ENCODE results near the gene KITLG.
A peak's percentile ranks its signal among the peaks of the same experiment; 100 is the strongest.

Gene KITLG

GRCh38 chr12:88522961-88523360, 57.3 kb downstream of the KITLG start:
- TF ChIP-seq ZC3H10 (CRISPR knock-in tag; IDR thresholded peaks at IDR 0.05): no peak
- ATAC-seq: no peak

GRCh38 chr12:88520436-88520820, 59.8 kb downstream of the KITLG start:
- ATAC-seq: no peak
- TF ChIP-seq ZFP3 (CRISPR knock-in tag; IDR thresholded peaks at IDR 0.05): no peak
- no peak for TF ChIP-seq PPARA (CRISPR knock-in tag; IDR thresholded peaks at IDR 0.05; ENCODE audit: borderline replicate concordance)

DNA sequence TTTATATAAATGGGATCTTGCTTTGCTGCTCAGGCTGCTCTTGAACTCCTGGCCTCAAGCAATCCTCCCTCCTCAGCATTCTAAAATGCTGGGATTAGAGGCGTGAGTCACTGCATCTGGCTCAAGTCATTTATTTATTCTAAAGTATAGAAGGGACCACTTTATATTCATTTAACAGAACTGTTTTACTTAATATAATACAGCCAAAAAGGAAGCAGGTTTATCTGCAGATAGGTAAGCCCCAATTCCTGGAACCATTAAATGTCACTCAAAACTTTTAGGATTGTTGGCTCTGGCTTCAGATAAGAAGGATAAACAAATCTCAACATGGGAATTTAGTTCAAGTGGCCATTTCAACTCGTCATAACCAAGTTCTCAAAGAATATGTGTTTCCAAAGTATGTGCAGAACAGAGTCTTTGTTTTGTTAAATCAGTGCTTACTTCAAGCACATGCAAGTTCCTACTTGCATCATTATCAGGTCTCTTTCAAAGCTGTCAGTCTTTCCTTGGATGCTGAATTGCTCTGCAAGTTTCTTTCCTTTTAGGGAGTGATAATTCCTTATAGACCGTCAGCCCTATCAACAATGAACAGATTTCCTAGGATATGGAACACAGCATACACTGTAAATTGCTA, 60.4 kb downstream of the KITLG start:
- ATAC-seq: no peak
- TF ChIP-seq TSHZ2 (CRISPR knock-in tag; IDR thresholded peaks at IDR 0.05): no peak
- no peak for TF ChIP-seq ZFP30 (CRISPR knock-in tag; IDR thresholded peaks at IDR 0.05)
- TF ChIP-seq ISL1 (CRISPR knock-in tag; IDR thresholded peaks at IDR 0.05): peak; percentile 65
- TF ChIP-seq GLIS3 (CRISPR knock-in tag; IDR thresholded peaks at IDR 0.05): no peak
- TF ChIP-seq SNAI2 (CRISPR knock-in tag; IDR thresholded peaks at IDR 0.05): no peak

DNA sequence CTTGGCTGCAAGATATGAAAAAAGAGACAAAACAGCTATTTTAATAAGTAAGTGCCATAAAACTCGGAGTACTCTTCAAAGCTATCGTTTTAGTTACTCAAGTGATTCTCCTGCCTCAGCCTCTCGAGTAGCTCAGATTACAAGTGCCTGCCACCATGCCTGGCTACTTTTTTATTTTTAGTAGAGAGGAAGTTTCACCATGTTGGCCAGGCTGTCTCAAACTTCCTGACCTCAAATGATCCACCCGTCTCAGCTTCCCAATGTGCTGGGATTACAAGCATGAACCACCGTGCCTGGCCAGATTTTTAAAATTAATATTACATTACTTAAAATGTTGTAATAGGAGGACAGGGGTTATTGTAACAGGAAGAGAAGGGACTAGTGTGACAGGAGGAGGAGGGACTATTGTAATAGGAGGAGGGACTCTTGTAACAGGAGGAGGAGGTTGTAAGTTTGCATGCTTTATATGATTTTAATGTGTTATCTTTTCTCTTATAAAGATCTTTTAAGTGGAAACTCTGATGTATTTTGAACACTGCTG, 61.3 kb downstream of the KITLG start:
- ATAC-seq: no peak
- TF ChIP-seq CSDC2 (CRISPR knock-in tag; IDR thresholded peaks at IDR 0.05) (no peak), SNAI2 (CRISPR knock-in tag; IDR thresholded peaks at IDR 0.05) (no peak), RARB (CRISPR knock-in tag; IDR thresholded peaks at IDR 0.05) (no peak), ZFP3 (CRISPR knock-in tag; IDR thresholded peaks at IDR 0.05) (no peak), BACH2 (CRISPR knock-in tag; IDR thresholded peaks at IDR 0.05; ENCODE audit: borderline replicate concordance) (no peak), ZNF70 (CRISPR knock-in tag; IDR thresholded peaks at IDR 0.05) (no peak), GLIS3 (CRISPR knock-in tag; IDR thresholded peaks at IDR 0.05) (no peak), TOX (CRISPR knock-in tag; IDR thresholded peaks at IDR 0.05; ENCODE audit: borderline replicate concordance) (no peak), ARNTL (CRISPR knock-in tag; IDR thresholded peaks at IDR 0.05; ENCODE audit: borderline replicate concordance, low read depth) (no peak), ZNF565 (CRISPR knock-in tag; conservative IDR thresholded peaks at IDR 0.05; ENCODE audit: low read depth) (no peak), ISL1 (CRISPR knock-in tag; IDR thresholded peaks at IDR 0.05) (no peak), ZNF8 (CRISPR knock-in tag; IDR thresholded peaks at IDR 0.05) (no peak), OSR1 (CRISPR knock-in tag; IDR thresholded peaks at IDR 0.05) (no peak), ZFP30 (CRISPR knock-in tag; IDR thresholded peaks at IDR 0.05) (no peak)
- TF ChIP-seq, protein P1, sequence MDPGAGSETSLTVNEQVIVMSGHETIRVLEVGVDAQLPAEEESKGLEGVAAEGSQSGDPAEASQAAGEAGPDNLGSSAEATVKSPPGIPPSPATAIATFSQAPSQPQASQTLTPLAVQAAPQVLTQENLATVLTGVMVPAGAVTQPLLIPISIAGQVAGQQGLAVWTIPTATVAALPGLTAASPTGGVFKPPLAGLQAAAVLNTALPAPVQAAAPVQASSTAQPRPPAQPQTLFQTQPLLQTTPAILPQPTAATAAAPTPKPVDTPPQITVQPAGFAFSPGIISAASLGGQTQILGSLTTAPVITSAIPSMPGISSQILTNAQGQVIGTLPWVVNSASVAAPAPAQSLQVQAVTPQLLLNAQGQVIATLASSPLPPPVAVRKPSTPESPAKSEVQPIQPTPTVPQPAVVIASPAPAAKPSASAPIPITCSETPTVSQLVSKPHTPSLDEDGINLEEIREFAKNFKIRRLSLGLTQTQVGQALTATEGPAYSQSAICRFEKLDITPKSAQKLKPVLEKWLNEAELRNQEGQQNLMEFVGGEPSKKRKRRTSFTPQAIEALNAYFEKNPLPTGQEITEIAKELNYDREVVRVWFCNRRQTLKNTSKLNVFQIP (CRISPR knock-in tag; IDR thresholded peaks at IDR 0.05; ENCODE audit: borderline replicate concordance, low read depth): no peak

GRCh38 chr12:88516811-88517210, 63.5 kb downstream of the KITLG start:
- no peak for TF ChIP-seq CSRNP3 (CRISPR knock-in tag; IDR thresholded peaks at IDR 0.05)
- no peak for TF ChIP-seq ZFP30 (CRISPR knock-in tag; IDR thresholded peaks at IDR 0.05)
- TF ChIP-seq ARNTL (CRISPR knock-in tag; IDR thresholded peaks at IDR 0.05; ENCODE audit: borderline replicate concordance, low read depth): no peak
- TF ChIP-seq ZC3H10 (CRISPR knock-in tag; IDR thresholded peaks at IDR 0.05): no peak
- TF ChIP-seq, protein P2, sequence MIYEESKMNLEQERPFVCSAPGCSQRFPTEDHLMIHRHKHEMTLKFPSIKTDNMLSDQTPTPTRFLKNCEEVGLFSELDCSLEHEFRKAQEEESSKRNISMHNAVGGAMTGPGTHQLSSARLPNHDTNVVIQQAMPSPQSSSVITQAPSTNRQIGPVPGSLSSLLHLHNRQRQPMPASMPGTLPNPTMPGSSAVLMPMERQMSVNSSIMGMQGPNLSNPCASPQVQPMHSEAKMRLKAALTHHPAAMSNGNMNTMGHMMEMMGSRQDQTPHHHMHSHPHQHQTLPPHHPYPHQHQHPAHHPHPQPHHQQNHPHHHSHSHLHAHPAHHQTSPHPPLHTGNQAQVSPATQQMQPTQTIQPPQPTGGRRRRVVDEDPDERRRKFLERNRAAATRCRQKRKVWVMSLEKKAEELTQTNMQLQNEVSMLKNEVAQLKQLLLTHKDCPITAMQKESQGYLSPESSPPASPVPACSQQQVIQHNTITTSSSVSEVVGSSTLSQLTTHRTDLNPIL (CRISPR knock-in tag; IDR thresholded peaks at IDR 0.05; ENCODE audit: low read depth): no peak
- TF ChIP-seq ZNF70 (CRISPR knock-in tag; IDR thresholded peaks at IDR 0.05): no peak
- TF ChIP-seq BACH2 (CRISPR knock-in tag; IDR thresholded peaks at IDR 0.05; ENCODE audit: borderline replicate concordance): no peak
- TF ChIP-seq, protein P1 (CRISPR knock-in tag; IDR thresholded peaks at IDR 0.05; ENCODE audit: borderline replicate concordance, low read depth): no peak
- TF ChIP-seq TSHZ2 (CRISPR knock-in tag; IDR thresholded peaks at IDR 0.05): no peak
- no peak for ATAC-seq
